Measurements from ENCODE around the gene EHMT1.

DNA sequence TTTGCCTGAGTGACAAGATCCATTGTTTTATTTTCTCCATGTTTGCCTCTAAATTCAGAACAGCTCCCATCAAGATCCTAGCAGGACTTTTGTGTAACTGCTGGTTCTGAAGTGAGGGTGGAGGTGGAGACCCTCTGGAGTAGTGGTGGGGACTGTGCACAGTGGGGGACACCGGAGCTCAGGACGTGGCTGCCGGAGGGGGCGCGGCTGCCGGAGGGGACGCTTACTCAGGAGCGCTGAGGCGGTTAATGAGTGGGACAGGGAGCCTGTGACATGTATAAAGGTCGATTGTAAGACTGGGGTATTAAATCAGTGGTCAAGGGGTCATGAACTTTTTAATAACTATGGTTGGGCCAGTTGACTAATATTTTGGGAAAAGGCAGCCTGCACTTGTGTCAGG, 131.8 kb downstream of the EHMT1 start:
- no peak for TF ChIP-seq GABPA (IDR thresholded peaks at IDR 0.05; ENCODE audit: low read depth)
- TF ChIP-seq, protein P1, sequence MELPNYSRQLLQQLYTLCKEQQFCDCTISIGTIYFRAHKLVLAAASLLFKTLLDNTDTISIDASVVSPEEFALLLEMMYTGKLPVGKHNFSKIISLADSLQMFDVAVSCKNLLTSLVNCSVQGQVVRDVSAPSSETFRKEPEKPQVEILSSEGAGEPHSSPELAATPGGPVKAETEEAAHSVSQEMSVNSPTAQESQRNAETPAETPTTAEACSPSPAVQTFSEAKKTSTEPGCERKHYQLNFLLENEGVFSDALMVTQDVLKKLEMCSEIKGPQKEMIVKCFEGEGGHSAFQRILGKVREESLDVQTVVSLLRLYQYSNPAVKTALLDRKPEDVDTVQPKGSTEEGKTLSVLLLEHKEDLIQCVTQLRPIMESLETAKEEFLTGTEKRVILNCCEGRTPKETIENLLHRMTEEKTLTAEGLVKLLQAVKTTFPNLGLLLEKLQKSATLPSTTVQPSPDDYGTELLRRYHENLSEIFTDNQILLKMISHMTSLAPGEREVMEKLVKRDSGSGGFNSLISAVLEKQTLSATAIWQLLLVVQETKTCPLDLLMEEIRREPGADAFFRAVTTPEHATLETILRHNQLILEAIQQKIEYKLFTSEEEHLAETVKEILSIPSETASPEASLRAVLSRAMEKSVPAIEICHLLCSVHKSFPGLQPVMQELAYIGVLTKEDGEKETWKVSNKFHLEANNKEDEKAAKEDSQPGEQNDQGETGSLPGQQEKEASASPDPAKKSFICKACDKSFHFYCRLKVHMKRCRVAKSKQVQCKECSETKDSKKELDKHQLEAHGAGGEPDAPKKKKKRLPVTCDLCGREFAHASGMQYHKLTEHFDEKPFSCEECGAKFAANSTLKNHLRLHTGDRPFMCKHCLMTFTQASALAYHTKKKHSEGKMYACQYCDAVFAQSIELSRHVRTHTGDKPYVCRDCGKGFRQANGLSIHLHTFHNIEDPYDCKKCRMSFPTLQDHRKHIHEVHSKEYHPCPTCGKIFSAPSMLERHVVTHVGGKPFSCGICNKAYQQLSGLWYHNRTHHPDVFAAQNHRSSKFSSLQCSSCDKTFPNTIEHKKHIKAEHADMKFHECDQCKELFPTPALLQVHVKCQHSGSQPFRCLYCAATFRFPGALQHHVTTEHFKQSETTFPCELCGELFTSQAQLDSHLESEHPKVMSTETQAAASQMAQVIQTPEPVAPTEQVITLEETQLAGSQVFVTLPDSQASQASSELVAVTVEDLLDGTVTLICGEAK (IDR thresholded peaks at IDR 0.05; ENCODE audit: borderline replicate concordance): no peak
- TF ChIP-seq, protein P2, sequence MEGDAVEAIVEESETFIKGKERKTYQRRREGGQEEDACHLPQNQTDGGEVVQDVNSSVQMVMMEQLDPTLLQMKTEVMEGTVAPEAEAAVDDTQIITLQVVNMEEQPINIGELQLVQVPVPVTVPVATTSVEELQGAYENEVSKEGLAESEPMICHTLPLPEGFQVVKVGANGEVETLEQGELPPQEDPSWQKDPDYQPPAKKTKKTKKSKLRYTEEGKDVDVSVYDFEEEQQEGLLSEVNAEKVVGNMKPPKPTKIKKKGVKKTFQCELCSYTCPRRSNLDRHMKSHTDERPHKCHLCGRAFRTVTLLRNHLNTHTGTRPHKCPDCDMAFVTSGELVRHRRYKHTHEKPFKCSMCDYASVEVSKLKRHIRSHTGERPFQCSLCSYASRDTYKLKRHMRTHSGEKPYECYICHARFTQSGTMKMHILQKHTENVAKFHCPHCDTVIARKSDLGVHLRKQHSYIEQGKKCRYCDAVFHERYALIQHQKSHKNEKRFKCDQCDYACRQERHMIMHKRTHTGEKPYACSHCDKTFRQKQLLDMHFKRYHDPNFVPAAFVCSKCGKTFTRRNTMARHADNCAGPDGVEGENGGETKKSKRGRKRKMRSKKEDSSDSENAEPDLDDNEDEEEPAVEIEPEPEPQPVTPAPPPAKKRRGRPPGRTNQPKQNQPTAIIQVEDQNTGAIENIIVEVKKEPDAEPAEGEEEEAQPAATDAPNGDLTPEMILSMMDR (IDR thresholded peaks at IDR 0.05 in 2 of 3, conservative IDR thresholded peaks at IDR 0.05 in 1 of 3; ENCODE audit: control insufficient read depth in 2 of 3, extremely low read depth in 1 of 3, insufficient read depth in 1 of 3, low read depth in 3 of 3, low read length in 3 of 3): no peak
- TF ChIP-seq, protein P3, sequence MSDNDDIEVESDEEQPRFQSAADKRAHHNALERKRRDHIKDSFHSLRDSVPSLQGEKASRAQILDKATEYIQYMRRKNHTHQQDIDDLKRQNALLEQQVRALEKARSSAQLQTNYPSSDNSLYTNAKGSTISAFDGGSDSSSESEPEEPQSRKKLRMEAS (IDR thresholded peaks at IDR 0.05; ENCODE audit: low read depth, low read length): no peak
- TF ChIP-seq, protein P4, sequence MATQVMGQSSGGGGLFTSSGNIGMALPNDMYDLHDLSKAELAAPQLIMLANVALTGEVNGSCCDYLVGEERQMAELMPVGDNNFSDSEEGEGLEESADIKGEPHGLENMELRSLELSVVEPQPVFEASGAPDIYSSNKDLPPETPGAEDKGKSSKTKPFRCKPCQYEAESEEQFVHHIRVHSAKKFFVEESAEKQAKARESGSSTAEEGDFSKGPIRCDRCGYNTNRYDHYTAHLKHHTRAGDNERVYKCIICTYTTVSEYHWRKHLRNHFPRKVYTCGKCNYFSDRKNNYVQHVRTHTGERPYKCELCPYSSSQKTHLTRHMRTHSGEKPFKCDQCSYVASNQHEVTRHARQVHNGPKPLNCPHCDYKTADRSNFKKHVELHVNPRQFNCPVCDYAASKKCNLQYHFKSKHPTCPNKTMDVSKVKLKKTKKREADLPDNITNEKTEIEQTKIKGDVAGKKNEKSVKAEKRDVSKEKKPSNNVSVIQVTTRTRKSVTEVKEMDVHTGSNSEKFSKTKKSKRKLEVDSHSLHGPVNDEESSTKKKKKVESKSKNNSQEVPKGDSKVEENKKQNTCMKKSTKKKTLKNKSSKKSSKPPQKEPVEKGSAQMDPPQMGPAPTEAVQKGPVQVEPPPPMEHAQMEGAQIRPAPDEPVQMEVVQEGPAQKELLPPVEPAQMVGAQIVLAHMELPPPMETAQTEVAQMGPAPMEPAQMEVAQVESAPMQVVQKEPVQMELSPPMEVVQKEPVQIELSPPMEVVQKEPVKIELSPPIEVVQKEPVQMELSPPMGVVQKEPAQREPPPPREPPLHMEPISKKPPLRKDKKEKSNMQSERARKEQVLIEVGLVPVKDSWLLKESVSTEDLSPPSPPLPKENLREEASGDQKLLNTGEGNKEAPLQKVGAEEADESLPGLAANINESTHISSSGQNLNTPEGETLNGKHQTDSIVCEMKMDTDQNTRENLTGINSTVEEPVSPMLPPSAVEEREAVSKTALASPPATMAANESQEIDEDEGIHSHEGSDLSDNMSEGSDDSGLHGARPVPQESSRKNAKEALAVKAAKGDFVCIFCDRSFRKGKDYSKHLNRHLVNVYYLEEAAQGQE (IDR thresholded peaks at IDR 0.05; ENCODE audit: low read depth, low read length): no peak
- TF ChIP-seq, protein P5, sequence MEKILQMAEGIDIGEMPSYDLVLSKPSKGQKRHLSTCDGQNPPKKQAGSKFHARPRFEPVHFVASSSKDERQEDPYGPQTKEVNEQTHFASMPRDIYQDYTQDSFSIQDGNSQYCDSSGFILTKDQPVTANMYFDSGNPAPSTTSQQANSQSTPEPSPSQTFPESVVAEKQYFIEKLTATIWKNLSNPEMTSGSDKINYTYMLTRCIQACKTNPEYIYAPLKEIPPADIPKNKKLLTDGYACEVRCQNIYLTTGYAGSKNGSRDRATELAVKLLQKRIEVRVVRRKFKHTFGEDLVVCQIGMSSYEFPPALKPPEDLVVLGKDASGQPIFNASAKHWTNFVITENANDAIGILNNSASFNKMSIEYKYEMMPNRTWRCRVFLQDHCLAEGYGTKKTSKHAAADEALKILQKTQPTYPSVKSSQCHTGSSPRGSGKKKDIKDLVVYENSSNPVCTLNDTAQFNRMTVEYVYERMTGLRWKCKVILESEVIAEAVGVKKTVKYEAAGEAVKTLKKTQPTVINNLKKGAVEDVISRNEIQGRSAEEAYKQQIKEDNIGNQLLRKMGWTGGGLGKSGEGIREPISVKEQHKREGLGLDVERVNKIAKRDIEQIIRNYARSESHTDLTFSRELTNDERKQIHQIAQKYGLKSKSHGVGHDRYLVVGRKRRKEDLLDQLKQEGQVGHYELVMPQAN (conservative IDR thresholded peaks at IDR 0.05): no peak
- TF ChIP-seq, protein P6, sequence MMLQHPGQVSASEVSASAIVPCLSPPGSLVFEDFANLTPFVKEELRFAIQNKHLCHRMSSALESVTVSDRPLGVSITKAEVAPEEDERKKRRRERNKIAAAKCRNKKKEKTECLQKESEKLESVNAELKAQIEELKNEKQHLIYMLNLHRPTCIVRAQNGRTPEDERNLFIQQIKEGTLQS (IDR thresholded peaks at IDR 0.05; ENCODE audit: borderline replicate concordance, extremely low read depth, low read depth, low read length): no peak
- TF ChIP-seq NBN (IDR thresholded peaks at IDR 0.05): no peak
- no peak for TF ChIP-seq RAD21 (IDR thresholded peaks at IDR 0.05; ENCODE audit: insufficient read depth, low read depth, low read length)

Data from GM12878 (cell line).